ENCODE results near the gene RHOU.

DNA sequence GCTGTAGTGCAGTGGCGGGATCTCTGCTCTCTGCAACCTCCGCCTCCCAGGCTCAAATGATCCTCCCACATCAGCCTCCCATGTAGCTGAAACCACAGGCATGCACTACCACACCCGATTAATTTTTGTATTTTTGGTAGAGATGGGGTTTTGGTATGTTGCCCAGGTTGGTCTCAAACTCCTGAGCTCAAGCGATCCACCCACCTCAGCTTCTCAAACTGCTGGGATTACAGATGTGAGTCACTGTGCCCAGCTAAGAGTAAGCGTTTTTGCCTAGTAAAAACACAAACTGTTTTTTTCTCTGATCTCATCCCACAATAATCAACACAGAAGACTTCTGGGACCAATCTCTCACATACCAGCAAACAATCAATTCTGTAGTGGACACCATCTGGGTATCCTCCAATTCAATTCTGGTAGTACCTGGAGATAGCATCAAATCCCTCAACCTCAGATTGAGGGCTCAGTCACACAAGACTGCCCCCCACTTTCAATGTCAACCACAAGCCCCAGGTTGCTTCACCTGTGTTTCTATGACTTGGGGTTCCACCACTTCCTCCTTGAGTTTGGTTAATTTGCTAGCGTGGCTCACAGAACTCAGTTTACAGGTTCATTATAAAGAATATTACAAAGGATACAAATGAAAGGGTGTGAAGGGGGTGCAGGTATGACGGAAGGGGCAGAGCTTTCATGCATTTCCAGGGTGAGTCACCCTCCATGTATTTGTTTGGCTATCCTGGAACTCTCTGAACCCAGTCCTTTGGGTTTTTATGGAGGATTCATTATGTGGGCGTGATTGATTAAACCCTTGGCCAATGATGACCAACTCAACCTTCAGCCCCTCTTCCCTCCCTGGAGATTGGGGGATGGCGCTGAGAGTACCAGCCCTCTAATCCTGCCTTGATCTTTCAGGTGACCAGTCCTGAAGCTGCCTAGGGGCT lies 40.0 kb upstream of the RHOU start:
- TF ChIP-seq, protein P1, sequence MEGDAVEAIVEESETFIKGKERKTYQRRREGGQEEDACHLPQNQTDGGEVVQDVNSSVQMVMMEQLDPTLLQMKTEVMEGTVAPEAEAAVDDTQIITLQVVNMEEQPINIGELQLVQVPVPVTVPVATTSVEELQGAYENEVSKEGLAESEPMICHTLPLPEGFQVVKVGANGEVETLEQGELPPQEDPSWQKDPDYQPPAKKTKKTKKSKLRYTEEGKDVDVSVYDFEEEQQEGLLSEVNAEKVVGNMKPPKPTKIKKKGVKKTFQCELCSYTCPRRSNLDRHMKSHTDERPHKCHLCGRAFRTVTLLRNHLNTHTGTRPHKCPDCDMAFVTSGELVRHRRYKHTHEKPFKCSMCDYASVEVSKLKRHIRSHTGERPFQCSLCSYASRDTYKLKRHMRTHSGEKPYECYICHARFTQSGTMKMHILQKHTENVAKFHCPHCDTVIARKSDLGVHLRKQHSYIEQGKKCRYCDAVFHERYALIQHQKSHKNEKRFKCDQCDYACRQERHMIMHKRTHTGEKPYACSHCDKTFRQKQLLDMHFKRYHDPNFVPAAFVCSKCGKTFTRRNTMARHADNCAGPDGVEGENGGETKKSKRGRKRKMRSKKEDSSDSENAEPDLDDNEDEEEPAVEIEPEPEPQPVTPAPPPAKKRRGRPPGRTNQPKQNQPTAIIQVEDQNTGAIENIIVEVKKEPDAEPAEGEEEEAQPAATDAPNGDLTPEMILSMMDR (IDR thresholded peaks at IDR 0.05): no peak
- no peak for TF ChIP-seq POLR2A (IDR thresholded peaks at IDR 0.05)
